ENCODE results near the gene DDN.

DNA sequence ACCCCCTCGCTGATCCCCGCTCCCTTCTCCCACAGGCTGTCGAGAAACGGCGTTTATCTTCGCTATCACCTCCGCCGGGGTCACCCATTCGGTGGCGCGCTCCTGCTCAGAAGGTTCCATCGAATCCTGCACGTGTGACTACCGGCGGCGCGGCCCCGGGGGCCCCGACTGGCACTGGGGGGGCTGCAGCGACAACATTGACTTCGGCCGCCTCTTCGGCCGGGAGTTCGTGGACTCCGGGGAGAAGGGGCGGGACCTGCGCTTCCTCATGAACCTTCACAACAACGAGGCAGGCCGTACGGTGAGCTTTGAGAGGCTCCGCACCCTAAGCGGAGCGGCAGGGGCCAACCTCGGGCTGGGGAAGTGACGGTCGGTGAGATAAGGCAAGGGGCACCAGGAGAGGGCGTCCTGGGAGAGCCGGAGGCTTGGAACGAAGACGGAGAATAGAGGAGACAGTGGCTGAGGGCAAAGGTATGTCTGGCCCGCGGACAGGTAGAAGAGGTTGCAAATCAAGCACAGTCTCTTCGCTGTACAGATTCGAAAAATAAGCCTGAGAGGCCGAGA is 18.7 kb downstream of the DDN start:
- TF ChIP-seq GATA2 (IDR thresholded peaks at IDR 0.05; ENCODE audit: low read depth, low read length) = no peak
- TF ChIP-seq GATA3 (IDR thresholded peaks at IDR 0.05; ENCODE audit: low read depth, low read length) = no peak

Measured in SH-SY5Y (cell line).